ENCODE measurements around the gene ABHD15.

DNA sequence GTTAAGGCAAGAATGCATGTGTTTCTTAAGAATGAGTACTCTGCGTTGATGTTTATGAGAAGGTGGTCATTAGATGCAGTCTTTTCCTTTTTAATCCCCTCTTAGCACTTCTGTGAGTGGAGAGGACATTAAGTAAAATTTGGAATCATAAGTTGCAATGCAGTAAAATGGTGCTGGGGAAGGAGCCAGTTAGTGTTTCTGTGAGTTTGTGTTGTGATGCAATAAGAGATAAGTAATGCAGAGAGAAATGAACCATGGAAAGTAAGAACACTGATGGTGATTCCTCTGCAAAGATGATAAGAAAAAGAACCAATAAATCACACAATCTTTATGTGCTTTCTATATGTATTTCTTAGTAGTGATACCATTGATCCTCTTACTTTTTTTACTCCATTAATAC is 20.0 kb downstream of the ABHD15 start:
- no peak for TF ChIP-seq YY1 (IDR thresholded peaks at IDR 0.05; ENCODE audit: insufficient read depth, insufficient read length)
- TF ChIP-seq ZNF274 (IDR thresholded peaks at IDR 0.05; ENCODE audit: low read depth, low read length): no peak
- TF ChIP-seq SUZ12 (IDR thresholded peaks at IDR 0.05; ENCODE audit: extremely low read depth, insufficient read depth, insufficient read length): no peak

Data from NT2/D1 (cell line).